B cell (primary cell): ENCODE data around the gene DDRGK1. TPM values are rescaled to one million over a fixed set of nuclear protein-coding genes. Genes with fewer than 3 reads are reported as not detected.

Experiments
- ATAC-seq: fragments of 200-7000 bp; cut with Tn5 transposase; one replicate; pipeline ENCODE4 v1.10.0; 2021; ENCODE audit warnings: low read depth, mild to moderate bottlenecking, moderate number of reproducible peaks, moderate library complexity
- CTCF ChIA-PET: fragments of 350-600 bp; sonication (Branson Sonifier 250); formaldehyde crosslinking; loops from one replicate; lab custom pipeline; 2021; ENCODE audit warnings: antibody characterized with exemption, inconsistent platforms; lab: Charles Lee
- POLR2A ChIA-PET: fragments of 350-600 bp; sonication (Branson Sonifier 250); formaldehyde crosslinking; loops from one replicate; lab custom pipeline; 2021; ENCODE audit warnings: antibody characterized with exemption; lab: Charles Lee
- DNase-seq: peaks from one replicate; pipeline ENCODE4 v3.0.0; 2013
- H2AFZ ChIP-seq: 2 replicates; pipeline ENCODE4 v1.6.1; 2012; ENCODE audit warnings: mild to moderate bottlenecking, low read depth, low read length; ENCODE audit not compliant: insufficient read depth, poor library complexity, severe bottlenecking
- H3K27ac ChIP-seq, 2 donors: 1 replicate in 1 of 2; 2 replicates in 1 of 2; pipeline ENCODE4 v1.5.1; 2012 to 2013; ENCODE audit warnings: low read length in 2 of 2, mild to moderate bottlenecking in 2 of 2, moderate library complexity in 1 of 2
- H3K27me3 ChIP-seq, 4 experiments: fragments of 200-600 bp in 1 of 4; sonication (generic) in 1 of 4; replicated peaks in 1 of 4; 1 replicate in 2 of 4; 2 replicates in 2 of 4; pipeline versions ENCODE4 v1.6.1 to v1.7.0; 2013 to 2016; ENCODE audit warnings: low read length in 3 of 4, mild to moderate bottlenecking in 2 of 4, mixed read lengths in 1 of 4, moderate library complexity in 1 of 4; ENCODE audit not compliant: insufficient read depth in 4 of 4, control insufficient read depth in 3 of 4; ENCODE audit errors: control extremely low read depth in 1 of 4
- H3K36me3 ChIP-seq, 2 experiments: replicated peaks in 1 of 2; 1 replicate in 1 of 2; 2 replicates in 1 of 2; pipeline versions ENCODE4 v1.6.1 to v1.7.1; 2013; ENCODE audit warnings: low read length in 1 of 2; ENCODE audit not compliant: insufficient read depth in 2 of 2, control insufficient read depth in 1 of 2; ENCODE audit errors: control extremely low read depth in 1 of 2, extremely low read depth in 1 of 2
- H3K4me1 ChIP-seq, 2 donors: fragments of 200-600 bp in 1 of 2; sonication (generic) in 1 of 2; 1 replicate in 1 of 2; 2 replicates in 1 of 2; pipeline versions ENCODE4 v1.5.1 to v1.6.1; 2013 to 2017; ENCODE audit warnings: low read length in 2 of 2; ENCODE audit not compliant: control insufficient read depth in 2 of 2, insufficient read depth in 2 of 2
- H3K4me2 ChIP-seq: replicated peaks from 2 replicates; pipeline ENCODE3; 2012; ENCODE audit warnings: mild to moderate bottlenecking, low read depth, low read length; ENCODE audit not compliant: poor library complexity, severe bottlenecking
- H3K4me3 ChIP-seq, 5 experiments: fragments of 200-600 bp in 1 of 5; sonication (generic) in 1 of 5; 1 replicate in 3 of 5; 2 replicates in 2 of 5; pipeline versions ENCODE4 v1.5.1 to v1.7.0; 2011 to 2016; ENCODE audit warnings: low read length in 4 of 5, mild to moderate bottlenecking in 4 of 5, low read depth in 2 of 5, control low read depth in 1 of 5, moderate library complexity in 1 of 5; ENCODE audit not compliant: insufficient read depth in 1 of 5; ENCODE audit errors: control extremely low read depth in 1 of 5, extremely low read depth in 1 of 5
- H3K79me2 ChIP-seq: fragments of 200-600 bp; sonication (generic); one replicate; pipeline ENCODE4 v1.6.0; 2016; ENCODE audit warnings: low read length; ENCODE audit not compliant: control insufficient read depth, insufficient read depth
- H3K9ac ChIP-seq: fragments of 200-600 bp; sonication (generic); 2 replicates; pipeline ENCODE4 v1.6.1; 2017; ENCODE audit warnings: mild to moderate bottlenecking, low read length, moderate library complexity
- H3K9me3 ChIP-seq, 3 donors: one replicate each; pipeline versions ENCODE4 v1.6.1 to v1.7.1; 2013; ENCODE audit warnings: low read length in 2 of 3; ENCODE audit not compliant: control insufficient read depth in 2 of 3, insufficient read depth in 1 of 3; ENCODE audit errors: control extremely low read depth in 1 of 3
- H4K20me1 ChIP-seq: 2 replicates; pipeline ENCODE4 v1.6.0; 2012; ENCODE audit warnings: mild to moderate bottlenecking, low read length; ENCODE audit not compliant: insufficient read depth, control insufficient read depth, poor library complexity, severe bottlenecking
- H3K27ac Mint-ChIP-seq: one replicate; pipeline ENCODE4 v1.8.0; 2021; ENCODE audit warnings: mixed read lengths
- H3K27me3 Mint-ChIP-seq: one replicate; pipeline ENCODE4 v1.8.0; 2021; ENCODE audit warnings: mixed read lengths
- H3K4me1 Mint-ChIP-seq: one replicate; pipeline ENCODE4 v1.8.0; 2021; ENCODE audit warnings: mixed read lengths
- H3K4me3 Mint-ChIP-seq: one replicate; pipeline ENCODE4 v1.8.0; 2021; ENCODE audit warnings: mixed read lengths
- H3K9me3 Mint-ChIP-seq: one replicate; pipeline ENCODE4 v1.8.0; 2022; ENCODE audit warnings: mixed read lengths; ENCODE audit not compliant: insufficient read depth
- EZH2 ChIP-seq: IDR thresholded peaks from 2 replicates; pipeline ENCODE4 v1.6.1; 2012; ENCODE audit warnings: borderline replicate concordance, low read depth, mild to moderate bottlenecking, moderate library complexity, low read length; ENCODE audit not compliant: insufficient read depth, poor library complexity, severe bottlenecking
- WGBS: methylation state at CpG from one replicate; pipeline ENCODE4 v1.1.5; 2013; ENCODE audit warnings: missing lambda C conversion rate; ENCODE audit not compliant: insufficient coverage; 5-methylcytosine and 5-hydroxymethylcytosine counted together
- intact Hi-C: fragments of 100-400 bp; cut with micrococcal nuclease; formaldehyde crosslinking; loops from one replicate; pipeline ENCODE4 v1.10.0; 2022
- polyA plus RNA-seq: library from polyadenylated mRNA; depleted of rRNA; stranded (reverse); fragments of >200 nt; gene quantifications from 2 replicates; pipeline ENCODE4 v1.2.3, GENCODE V29; 2012
- total RNA-seq, 2 donors: library from RNA; stranded (reverse); fragments of 120-200 nt in 1 of 2; gene quantifications; 1 replicate in 1 of 2; 2 replicates in 1 of 2; pipeline versions ENCODE4 v1.2.3 to v1.2.4, GENCODE V29; 2013 to 2022
- TF ChIP-seq, protein P1 (sequence below): fragments of 200-600 bp; IDR thresholded peaks from one replicate; pipeline ENCODE4 v1.8.0; 2022; ENCODE audit warnings: antibody characterized with exemption, mild to moderate bottlenecking

The DDRGK1 gene
- total and polyA plus RNA-seq, 2 donors (not counting 1 experiment from before 2014, with no cell fraction given) = 35.6 to 51.9 TPM

DNA sequence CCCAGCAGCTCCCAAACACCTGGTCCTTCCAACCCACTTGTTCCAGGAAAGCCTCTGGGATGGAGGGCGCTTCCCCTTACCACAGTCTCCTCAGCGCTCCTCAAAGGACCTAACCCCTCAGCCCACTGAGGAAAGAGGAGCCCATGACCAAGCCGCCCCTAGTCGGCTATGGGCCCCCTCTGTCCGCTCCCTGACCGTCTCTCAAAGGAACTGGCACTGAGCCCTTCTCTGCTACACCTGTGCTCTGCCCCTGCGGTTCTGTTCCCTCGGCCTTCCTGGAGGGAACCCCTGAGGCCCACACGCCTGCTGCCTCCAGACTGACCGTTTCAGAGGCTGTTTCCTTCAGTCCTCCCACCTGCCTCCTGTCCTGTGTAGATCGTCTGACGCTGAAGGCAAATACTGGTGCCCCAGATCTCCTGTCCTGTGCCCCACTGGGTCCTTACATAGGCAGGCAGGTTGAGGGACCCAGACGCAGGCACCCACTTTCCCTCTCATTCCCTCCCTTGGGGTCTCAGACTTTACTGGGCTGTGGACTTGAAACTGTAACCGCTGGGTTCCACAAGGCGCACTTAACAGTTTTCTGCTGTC lies 36.4 kb upstream of the DDRGK1 start:
- Histone ChIP-seq H4K20me1 (no peaks in the 10 kb centered on the region), H3K27ac (no peak overlapping the region), H3K4me2 (no peak overlapping the region), H3K9me3 (peaks cover 0 to 19% (median 0%) of the 10 kb centered on the region in 3 donors), H3K4me3 (no peak overlapping the region), H3K36me3 (no peaks in the 10 kb centered on the region), H3K79me2 (no peaks in the 10 kb centered on the region), H3K9ac (no peak overlapping the region), H2AFZ (no peak overlapping the region), H3K4me1 (peaks cover 18 to 22% of the 10 kb centered on the region in 2 donors), H3K27me3 (peaks cover 0 to 56% (median 21%) of the 10 kb centered on the region in 4 experiments)
- H3K4me1 Mint-ChIP-seq = peaks cover 19% of the 10 kb centered on the region
- peak overlapping the region; percentile 92 for H3K4me3 Mint-ChIP-seq
- no peak overlapping the region for H3K27ac Mint-ChIP-seq
- H3K9me3 Mint-ChIP-seq = no peaks in the 10 kb centered on the region
- intact Hi-C loops = no loop called here
- ATAC-seq (no peak), DNase-seq (no peak)
- CTCF ChIA-PET = interaction anchor here (1.6 kb wide), 1 partner anchor 15 kb away, joined by 4 read pairs; no protein-coding TSS in a partner anchor
- TF ChIP-seq, protein P1, sequence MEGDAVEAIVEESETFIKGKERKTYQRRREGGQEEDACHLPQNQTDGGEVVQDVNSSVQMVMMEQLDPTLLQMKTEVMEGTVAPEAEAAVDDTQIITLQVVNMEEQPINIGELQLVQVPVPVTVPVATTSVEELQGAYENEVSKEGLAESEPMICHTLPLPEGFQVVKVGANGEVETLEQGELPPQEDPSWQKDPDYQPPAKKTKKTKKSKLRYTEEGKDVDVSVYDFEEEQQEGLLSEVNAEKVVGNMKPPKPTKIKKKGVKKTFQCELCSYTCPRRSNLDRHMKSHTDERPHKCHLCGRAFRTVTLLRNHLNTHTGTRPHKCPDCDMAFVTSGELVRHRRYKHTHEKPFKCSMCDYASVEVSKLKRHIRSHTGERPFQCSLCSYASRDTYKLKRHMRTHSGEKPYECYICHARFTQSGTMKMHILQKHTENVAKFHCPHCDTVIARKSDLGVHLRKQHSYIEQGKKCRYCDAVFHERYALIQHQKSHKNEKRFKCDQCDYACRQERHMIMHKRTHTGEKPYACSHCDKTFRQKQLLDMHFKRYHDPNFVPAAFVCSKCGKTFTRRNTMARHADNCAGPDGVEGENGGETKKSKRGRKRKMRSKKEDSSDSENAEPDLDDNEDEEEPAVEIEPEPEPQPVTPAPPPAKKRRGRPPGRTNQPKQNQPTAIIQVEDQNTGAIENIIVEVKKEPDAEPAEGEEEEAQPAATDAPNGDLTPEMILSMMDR = no peak
- TF ChIP-seq EZH2 = no peak
- H3K27me3 Mint-ChIP-seq = peaks cover 43% of the 10 kb centered on the region
- WGBS = 91% methylated on average over 13 of the region's 15 CpGs
- POLR2A ChIA-PET = no interaction called here
